ENCODE results near the gene SGK1.
"Not testable (repeated sequence)": the region's sequence is repeated elsewhere in the genome, so short reads cannot be mapped to it uniquely, and the experiment has no call there.

The SGK1 gene

DNA sequence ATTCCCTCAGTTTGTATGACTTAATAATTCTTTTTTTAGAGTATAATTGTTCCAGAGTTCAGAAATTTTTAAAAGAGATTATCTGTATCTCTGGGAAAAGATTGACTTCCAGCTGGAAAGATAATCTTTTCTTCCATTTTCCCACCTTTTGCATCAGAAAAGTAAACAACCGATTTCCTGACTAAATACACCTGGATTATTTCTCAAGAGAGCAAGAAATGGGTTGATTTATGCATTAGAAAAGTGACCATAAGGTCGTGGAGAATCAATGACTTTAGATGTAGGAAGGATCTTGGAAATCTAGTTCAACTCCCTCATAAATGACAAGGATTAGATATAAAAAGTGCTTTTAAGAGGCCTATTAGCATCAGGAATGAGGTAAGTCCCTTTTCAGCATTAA is 79.9 kb downstream of the SGK1 start:
- TF ChIP-seq CTCF (IDR thresholded peaks at IDR 0.05; ENCODE audit: low read depth, low read length, missing control alignments) = no peak
- DNase-seq (ENCODE audit: low read depth) = no peak
- H3K4me3 ChIP-seq (ENCODE audit: low read depth, low read length) = no peak overlapping the region
- in situ Hi-C loops (cut with HindIII; ENCODE audit: low sequenced_read_pairs) = no loop called here

DNA sequence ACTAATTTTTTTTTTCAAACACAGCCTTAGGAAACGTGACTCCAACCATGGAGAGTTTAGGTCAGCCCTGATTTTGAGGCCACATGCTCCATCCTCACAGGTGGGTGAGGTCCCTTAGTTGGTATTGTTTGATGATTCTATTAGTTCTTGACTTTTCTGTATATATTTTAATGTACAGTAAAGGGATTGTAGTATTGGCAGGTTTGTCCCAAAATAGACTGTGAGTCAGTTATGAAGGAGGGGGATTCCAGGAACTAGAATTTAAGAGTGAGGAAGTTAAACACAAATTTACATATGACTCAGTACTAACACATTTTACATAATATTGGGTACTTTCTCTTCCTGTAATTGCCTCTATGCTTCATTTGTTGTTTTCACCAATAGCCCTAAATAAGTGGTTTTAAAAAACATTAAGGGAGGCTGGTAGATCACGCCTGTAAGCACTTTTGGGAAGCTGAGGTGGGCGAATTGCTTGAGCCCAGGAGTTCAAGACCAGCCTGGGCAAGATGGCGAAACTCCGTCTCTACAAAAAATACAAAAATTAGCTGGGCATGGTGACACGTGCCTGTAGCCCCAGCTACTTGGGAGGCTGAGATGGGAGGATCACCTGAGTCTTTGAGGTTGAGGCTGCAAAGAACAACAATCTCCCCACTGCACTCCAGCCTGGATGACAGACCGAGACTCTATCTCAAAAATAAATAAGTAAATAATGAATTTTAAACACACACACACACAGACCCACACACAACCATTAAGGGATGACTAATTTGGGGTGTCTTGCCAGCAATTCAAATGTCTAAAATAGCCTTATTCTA is 81.8 kb downstream of the SGK1 start:
- in situ Hi-C loops (cut with HindIII; ENCODE audit: low sequenced_read_pairs) = no loop called here
- no peak overlapping the region for H3K4me3 ChIP-seq (ENCODE audit: low read depth, low read length)
- DNase-seq (ENCODE audit: low read depth) = peak; percentile 51
- TF ChIP-seq CTCF (IDR thresholded peaks at IDR 0.05; ENCODE audit: low read depth, low read length, missing control alignments) = no peak

- H3K4me3 ChIP-seq (ENCODE audit: low read depth, low read length); DNase-seq (ENCODE audit: low read depth); in situ Hi-C loops (cut with HindIII; ENCODE audit: low sequenced_read_pairs): not testable (repeated sequence)
These were observed 82.6 kb downstream of the SGK1 start for GRCh38 chr6:134235334-134235733.

- TF ChIP-seq CTCF (IDR thresholded peaks at IDR 0.05; ENCODE audit: low read depth, low read length, missing control alignments) = no peak
- in situ Hi-C loops (cut with HindIII; ENCODE audit: low sequenced_read_pairs) = no loop called here
- H3K4me3 ChIP-seq (ENCODE audit: low read depth, low read length) = no peak overlapping the region
- DNase-seq (ENCODE audit: low read depth) = no peak
These were observed 84.5 kb downstream of the SGK1 start for GRCh38 chr6:134233180-134233955.

- no peak for DNase-seq (ENCODE audit: low read depth)
- H3K4me3 ChIP-seq (ENCODE audit: low read depth, low read length) = no peak overlapping the region
- in situ Hi-C loops (cut with HindIII; ENCODE audit: low sequenced_read_pairs) = no loop called here
- TF ChIP-seq CTCF (IDR thresholded peaks at IDR 0.05; ENCODE audit: low read depth, low read length, missing control alignments) = no peak
These were observed 87.0 kb downstream of the SGK1 start for GRCh38 chr6:134230940-134231339.

GRCh38 chr6:134230087-134230700 is 87.7 kb downstream of the SGK1 start:
- no peak overlapping the region for H3K4me3 ChIP-seq (ENCODE audit: low read depth, low read length)
- in situ Hi-C loops (cut with HindIII; ENCODE audit: low sequenced_read_pairs) = no loop called here
- no peak for TF ChIP-seq CTCF (IDR thresholded peaks at IDR 0.05; ENCODE audit: low read depth, low read length, missing control alignments)
- DNase-seq (ENCODE audit: low read depth) = no peak
